HEK293T (cell line): ENCODE results near the gene BNIP3.

Experiments
- ARNT ChIP-seq: fragments of 450-650 bp; IDR thresholded peaks from 2 replicates; pipeline ENCODE4 v1.6.1; 2017; ENCODE audit warnings: mild to moderate bottlenecking
- BHLHE40 ChIP-seq: fragments of 450-650 bp; IDR thresholded peaks from 2 replicates; pipeline ENCODE4 v1.6.1; 2016; ENCODE audit warnings: mild to moderate bottlenecking, moderate library complexity, borderline replicate concordance
- HDGF ChIP-seq: fragments of 450-650 bp; IDR thresholded peaks from 2 replicates; pipeline ENCODE4 v1.6.1; 2017; ENCODE audit warnings: antibody characterized with exemption, borderline replicate concordance
- NFRKB ChIP-seq: fragments of 450-650 bp; IDR thresholded peaks from 2 replicates; pipeline ENCODE4 v1.6.1; 2016; ENCODE audit warnings: mild to moderate bottlenecking, moderate library complexity
- SUZ12 ChIP-seq: fragments of 450-650 bp; IDR thresholded peaks from 2 replicates; pipeline ENCODE4 v1.6.1; 2016; ENCODE audit warnings: mild to moderate bottlenecking
- TARDBP ChIP-seq: fragments of 450-650 bp; IDR thresholded peaks from 2 replicates; pipeline ENCODE4 v1.6.1; 2016

- TF ChIP-seq TARDBP (no peak), NFRKB (no peak), ARNT (no peak), BHLHE40 (no peak), HDGF (no peak), SUZ12 (no peak)
Measured at GRCh38 chr10:131963811-131964210, 17.9 kb downstream of the BNIP3 start.
